IMR-90 (cell line): Measurements from ENCODE around the gene NKAIN2. TPM values are rescaled to one million over a fixed set of nuclear protein-coding genes. Genes with fewer than 3 reads are reported as not detected.

Source experiments
- ATAC-seq: fragments of 200-7000 bp; cut with Tn5 transposase; 2 replicates; pipeline ENCODE4 v1.9.1; 2020; ENCODE audit warnings: low read depth, mild to moderate bottlenecking, moderate library complexity
- BruUV-seq: library from RNA; stranded (reverse); fragments of 400-500 nt; replicated peaks from 2 replicates; lab custom pipeline; 2021; lab: Mats Ljungman, UMichigan
- CTCF ChIA-PET: fragments of 300-600 bp; formaldehyde crosslinking; extraction: SDS; loops from one replicate; lab custom pipeline; 2021; ENCODE audit warnings: antibody characterized with exemption; lab: Yijun Ruan, JAX
- POLR2A ChIA-PET: fragments of 300-600 bp; sonication (Branson Sonifier 250); formaldehyde crosslinking; loops from one replicate; lab custom pipeline; 2022; ENCODE audit warnings: antibody characterized with exemption; ENCODE audit not compliant: unreplicated experiment; lab: Charles Lee
- DNase-seq: peaks from one replicate; pipeline ENCODE4 v3.0.0; 2013
- H2AFZ ChIP-seq: replicated peaks from 2 replicates; pipeline ENCODE3; 2013; ENCODE audit warnings: low read length, mild to moderate bottlenecking; ENCODE audit not compliant: poor library complexity
- H2AK5ac ChIP-seq: 2 replicates; pipeline ENCODE4 v1.6.1; 2013; ENCODE audit warnings: low read depth, low read length, inconsistent platforms
- H2AK9ac ChIP-seq: replicated peaks from 2 replicates; pipeline ENCODE3; 2013; ENCODE audit warnings: mild to moderate bottlenecking, low read depth, low read length, moderate library complexity; ENCODE audit not compliant: poor library complexity
- H2BK120ac ChIP-seq: 2 replicates; pipeline ENCODE4 v1.6.1; 2013; ENCODE audit warnings: low read depth, low read length, inconsistent platforms
- H2BK15ac ChIP-seq: 3 replicates; pipeline ENCODE4 v1.6.1; 2013; ENCODE audit warnings: low read depth, low read length, inconsistent platforms
- H2BK20ac ChIP-seq: 2 replicates; pipeline ENCODE4 v1.6.1; 2013; ENCODE audit warnings: low read depth, mild to moderate bottlenecking, inconsistent platforms, low read length, moderate library complexity
- H2BK5ac ChIP-seq: 2 replicates; pipeline ENCODE4 v1.6.1; 2013; ENCODE audit warnings: mild to moderate bottlenecking, low read depth, low read length, inconsistent platforms; ENCODE audit not compliant: poor library complexity, severe bottlenecking
- H3K14ac ChIP-seq: replicated peaks from 2 replicates; pipeline ENCODE4 v1.6.1; 2013; ENCODE audit warnings: low read depth, low read length, inconsistent platforms
- H3K18ac ChIP-seq: 2 replicates; pipeline ENCODE4 v1.6.1; 2013; ENCODE audit warnings: low read depth, low read length, control low read depth
- H3K23ac ChIP-seq: 2 replicates; pipeline ENCODE4 v1.6.1; 2013; ENCODE audit warnings: low read depth, low read length, inconsistent platforms
- H3K27ac ChIP-seq: 2 replicates; pipeline ENCODE4 v1.5.1; 2013; ENCODE audit warnings: mild to moderate bottlenecking, control low read depth, low read length; ENCODE audit not compliant: insufficient read depth
- H3K27me3 ChIP-seq: 2 replicates; pipeline ENCODE4 v1.6.1; 2013; ENCODE audit warnings: low read length; ENCODE audit not compliant: control insufficient read depth, insufficient read depth
- H3K36me3 ChIP-seq: 2 replicates; pipeline ENCODE4 v1.6.1; 2013; ENCODE audit warnings: low read length, mixed read lengths; ENCODE audit not compliant: control insufficient read depth, insufficient read depth
- H3K4ac ChIP-seq: 2 replicates; pipeline ENCODE4 v1.6.1; 2013; ENCODE audit warnings: low read depth, low read length, inconsistent platforms
- H3K4me1 ChIP-seq: 2 replicates; pipeline ENCODE4 v1.6.1; 2013; ENCODE audit warnings: low read length, mixed read lengths; ENCODE audit not compliant: control insufficient read depth, insufficient read depth
- H3K4me2 ChIP-seq: 2 replicates; pipeline ENCODE4 v1.6.1; 2013; ENCODE audit warnings: low read depth, mild to moderate bottlenecking, control low read depth, low read length, moderate library complexity
- H3K4me3 ChIP-seq: 2 replicates; pipeline ENCODE4 v1.5.1; 2013; ENCODE audit warnings: low read depth, mild to moderate bottlenecking, control low read depth, low read length, moderate library complexity; ENCODE audit not compliant: insufficient read depth
- H3K56ac ChIP-seq: 2 replicates; pipeline ENCODE4 v1.6.1; 2013; ENCODE audit warnings: low read length, inconsistent platforms; ENCODE audit not compliant: insufficient read depth; ENCODE audit errors: extremely low read depth
- H3K79me1 ChIP-seq, 2 experiments: 2 replicates each; pipeline ENCODE4 v1.6.1; 2013; ENCODE audit warnings: low read length in 2 of 2, inconsistent platforms in 1 of 2, low read depth in 1 of 2
- H3K9ac ChIP-seq: 2 replicates; pipeline ENCODE4 v1.6.1; 2013; ENCODE audit warnings: low read depth, low read length, control low read depth
- H3K9me1 ChIP-seq: 2 replicates; pipeline ENCODE4 v1.6.1; 2013; ENCODE audit warnings: low read length, inconsistent platforms; ENCODE audit not compliant: insufficient read depth
- H3K9me3 ChIP-seq: 2 replicates; pipeline ENCODE4 v1.6.1; 2013; ENCODE audit warnings: low read length; ENCODE audit not compliant: control insufficient read depth, insufficient read depth
- H4K20me1 ChIP-seq: 2 replicates; pipeline ENCODE4 v1.6.1; 2013; ENCODE audit warnings: low read length, inconsistent platforms; ENCODE audit not compliant: insufficient read depth
- H4K5ac ChIP-seq: 2 replicates; pipeline ENCODE4 v1.6.1; 2013; ENCODE audit warnings: mild to moderate bottlenecking, low read depth, low read length, control low read depth
- H4K8ac ChIP-seq, 2 experiments: 2 replicates each; pipeline ENCODE4 v1.6.1; 2013; ENCODE audit warnings: low read depth in 2 of 2, low read length in 2 of 2, control low read depth in 1 of 2, inconsistent platforms in 1 of 2
- H4K91ac ChIP-seq: 2 replicates; pipeline ENCODE4 v1.6.1; 2013; ENCODE audit warnings: low read depth, low read length, inconsistent platforms; ENCODE audit not compliant: insufficient read depth
- CEBPB ChIP-seq: IDR thresholded peaks from 2 replicates; pipeline ENCODE4 v1.6.1; 2012; ENCODE audit warnings: low read depth, low read length, improper control_type of control experiment
- MAFK ChIP-seq: IDR thresholded peaks from 2 replicates; pipeline ENCODE4 v1.6.1; 2012; ENCODE audit warnings: low read depth, low read length, improper control_type of control experiment
- USF2 ChIP-seq: fragments of 150-350 bp; IDR thresholded peaks from 2 replicates; pipeline ENCODE4 v1.6.1; 2017; ENCODE audit warnings: mild to moderate bottlenecking, antibody characterized with exemption, low read length, low read depth
- dilution Hi-C: fragments of 300-500 bp; cut with HindIII; formaldehyde crosslinking; loops from one replicate; pipeline ENCODE4 v1.14.3; 2018; ENCODE audit warnings: low sequenced_read_pairs; ENCODE audit not compliant: unreplicated experiment
- in situ Hi-C: fragments of 300-500 bp; cut with MboI; formaldehyde crosslinking; loops from 3 replicates; pipeline ENCODE4 v1.14.3; 2019; ENCODE audit warnings: low sequenced_read_pairs, inconsistent platforms, mixed read lengths
- intact Hi-C: fragments of 100-400 bp; cut with micrococcal nuclease; formaldehyde crosslinking; loops from 2 replicates; pipeline ENCODE4 v1.10.0; 2022
- polyA plus RNA-seq, 3 experiments: library from polyadenylated mRNA; depleted of rRNA; stranded (reverse); fragments of >200 nt; gene quantifications; 2 replicates each; pipeline ENCODE4 v1.2.3, GENCODE V29; 2012; ENCODE audit warnings: low replicate concordance in 1 of 3
- total RNA-seq: library from RNA; depleted of rRNA; stranded (reverse); fragments of >200 nt; gene quantifications from 2 replicates; pipeline ENCODE4 v1.2.3, GENCODE V29; 2012

NKAIN2 gene
- total and polyA plus RNA-seq, 2 of the 4 experiments (the other 2 are of a cell fraction): not detected

GRCh38 chr6:124007266-124007665, 203.6 kb downstream of the NKAIN2 start:
- no peak overlapping the region for H2AK5ac ChIP-seq
- H3K14ac ChIP-seq: no peak overlapping the region
- H3K18ac ChIP-seq: no peak overlapping the region
- ChIA-PET POLR2A (no interaction called here), CTCF (no interaction called here)
- no peak overlapping the region for H2BK20ac ChIP-seq
- H2AFZ ChIP-seq: no peak overlapping the region
- TF ChIP-seq CEBPB (no peak), MAFK (peak; percentile 90), USF2 (no peak)
- no peak for DNase-seq
- H3K4ac ChIP-seq: no peak overlapping the region
- no peak overlapping the region for H3K23ac ChIP-seq
- H3K9me1 ChIP-seq: no peaks in the 10 kb centered on the region
- no peak overlapping the region for H2BK120ac ChIP-seq
- H3K56ac ChIP-seq: no peak overlapping the region
- H2BK5ac ChIP-seq: no peak overlapping the region
- no peaks in the 10 kb centered on the region for H3K27me3 ChIP-seq
- no peak overlapping the region for H4K91ac ChIP-seq
- H4K8ac ChIP-seq: no peak overlapping the region
- no peaks in the 10 kb centered on the region for H3K79me1 ChIP-seq
- ATAC-seq: no peak
- no TSS peak for BruUV-seq
- no peak overlapping the region for H4K5ac ChIP-seq
- no peak overlapping the region for H2BK15ac ChIP-seq
- in situ Hi-C loops: no loop called here
- intact Hi-C loops: no loop called here
- H3K4me1 ChIP-seq: no peaks in the 10 kb centered on the region
- H3K4me3 ChIP-seq: no peak overlapping the region
- no peaks in the 10 kb centered on the region for H3K36me3 ChIP-seq
- dilution Hi-C loops: no loop called here
- H3K27ac ChIP-seq: no peak overlapping the region
- H2AK9ac ChIP-seq: no peak overlapping the region
- no peaks in the 10 kb centered on the region for H3K9me3 ChIP-seq
- no peaks in the 10 kb centered on the region for H4K20me1 ChIP-seq
- no peak overlapping the region for H3K9ac ChIP-seq
- H3K4me2 ChIP-seq: no peak overlapping the region
